GM19023 (cell line): ENCODE results near the gene SOX1.

Source experiments
- ATAC-seq: cut with Tn5 transposase; IDR thresholded peaks from one replicate; pipeline ENCODE4 v1.9.1; 2021; ENCODE audit warnings: mild to moderate bottlenecking, moderate library complexity; ENCODE audit not compliant: unreplicated experiment

The SOX1 gene

GRCh38 chr13:112071723-112072533, 5.0 kb downstream of the SOX1 start:
- ATAC-seq = no peak

DNA sequence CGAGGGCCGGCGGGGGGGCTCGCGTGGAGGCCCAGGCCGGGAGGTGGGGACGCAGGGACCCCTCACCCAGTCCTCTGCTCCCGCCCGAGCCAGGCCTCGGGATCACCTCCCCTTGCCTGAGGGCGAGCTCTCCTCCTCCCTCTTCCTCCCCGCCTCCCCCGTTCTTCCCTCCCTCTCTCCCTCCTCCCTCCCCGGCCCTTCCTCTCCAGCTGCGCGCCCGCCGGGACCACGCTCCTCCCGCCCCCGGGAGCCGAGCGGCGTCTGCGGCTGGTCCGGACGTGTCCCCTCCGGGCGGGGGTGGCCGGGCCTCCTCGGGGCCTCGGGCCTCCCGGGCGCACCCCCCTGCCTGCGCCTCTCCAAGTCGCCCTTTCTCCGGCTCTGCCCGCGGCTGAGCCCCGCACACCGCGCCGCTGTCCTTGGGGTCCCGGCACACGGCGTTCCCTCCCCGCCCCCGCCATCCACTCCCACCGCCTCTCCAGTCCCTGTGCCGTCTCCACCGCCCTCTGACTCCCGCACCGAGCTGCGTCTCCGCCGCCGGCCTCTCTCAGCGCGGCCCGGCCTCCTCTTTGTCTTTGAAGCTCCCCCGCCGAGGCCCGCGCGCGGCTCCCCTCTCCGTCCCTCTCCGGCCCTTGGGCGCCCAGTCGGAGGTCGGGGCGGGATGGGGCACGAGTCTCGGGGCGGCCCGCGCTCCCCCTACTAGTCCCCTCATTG, 5.7 kb downstream of the SOX1 start:
- no peak for ATAC-seq

- ATAC-seq = no peak
Measured at GRCh38 chr13:112073245-112074138, 6.5 kb downstream of the SOX1 start.

DNA sequence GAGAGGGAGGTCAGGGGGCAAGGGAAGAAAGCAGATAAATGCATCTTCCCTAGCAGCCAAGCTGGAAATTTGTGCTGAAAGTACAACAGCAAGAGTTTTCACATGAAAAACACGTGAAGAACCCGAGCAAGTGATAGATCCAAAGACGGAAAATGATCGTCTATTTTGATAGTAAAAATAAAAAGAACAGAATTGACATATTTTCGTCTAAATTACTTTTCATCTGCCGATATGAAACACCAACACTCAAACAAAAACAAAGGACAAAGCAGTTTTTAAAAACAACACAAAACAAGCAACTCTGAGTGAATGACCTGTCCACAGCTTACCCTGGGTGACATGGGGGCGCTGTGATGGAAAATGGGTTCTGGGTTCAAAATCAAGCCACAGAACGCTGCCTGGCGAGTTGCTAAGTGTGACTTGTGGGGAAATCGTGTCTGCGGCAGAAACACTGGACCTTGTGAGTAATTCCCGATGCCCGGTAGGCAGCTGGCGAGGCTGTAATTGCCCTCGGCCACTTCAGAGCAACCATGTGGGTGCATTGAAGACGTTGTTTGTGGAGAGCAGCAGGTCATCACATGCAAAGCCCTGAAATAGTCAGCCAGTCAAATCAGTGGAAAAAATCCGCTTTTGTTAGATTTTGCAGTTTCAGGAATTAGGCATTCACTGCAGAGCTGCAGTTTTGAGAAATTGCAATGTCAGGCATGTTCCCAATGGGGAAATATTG, 7.4 kb downstream of the SOX1 start:
- no peak for ATAC-seq

GRCh38 chr13:112077729-112078128, 10.8 kb downstream of the SOX1 start:
- no peak for ATAC-seq

GRCh38 chr13:112078216-112078615, 11.3 kb downstream of the SOX1 start:
- no peak for ATAC-seq

GRCh38 chr13:112078879-112079531, 12.1 kb downstream of the SOX1 start:
- ATAC-seq = no peak

DNA sequence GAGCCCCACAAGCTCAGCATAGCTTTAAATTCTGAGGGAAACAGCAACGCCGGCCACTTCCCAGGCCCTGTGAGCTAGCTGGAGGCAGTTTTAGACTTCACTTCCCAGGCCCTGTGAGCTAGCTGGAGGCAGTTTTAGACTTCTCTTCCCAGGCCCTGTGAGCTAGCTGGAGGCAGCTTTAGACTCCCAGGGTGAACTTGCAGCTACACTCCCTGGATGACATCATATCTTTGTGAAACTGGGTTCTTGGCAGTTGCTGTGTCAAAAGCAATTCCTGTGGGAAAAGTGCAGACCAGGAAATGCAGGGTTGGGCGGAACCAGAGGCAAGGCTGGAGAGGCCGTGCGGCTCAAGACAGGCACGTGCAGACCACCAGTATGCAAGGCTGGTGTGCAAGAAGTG, 12.7 kb downstream of the SOX1 start:
- no peak for ATAC-seq

GRCh38 chr13:112083971-112084370, 17.0 kb downstream of the SOX1 start:
- no peak for ATAC-seq

DNA sequence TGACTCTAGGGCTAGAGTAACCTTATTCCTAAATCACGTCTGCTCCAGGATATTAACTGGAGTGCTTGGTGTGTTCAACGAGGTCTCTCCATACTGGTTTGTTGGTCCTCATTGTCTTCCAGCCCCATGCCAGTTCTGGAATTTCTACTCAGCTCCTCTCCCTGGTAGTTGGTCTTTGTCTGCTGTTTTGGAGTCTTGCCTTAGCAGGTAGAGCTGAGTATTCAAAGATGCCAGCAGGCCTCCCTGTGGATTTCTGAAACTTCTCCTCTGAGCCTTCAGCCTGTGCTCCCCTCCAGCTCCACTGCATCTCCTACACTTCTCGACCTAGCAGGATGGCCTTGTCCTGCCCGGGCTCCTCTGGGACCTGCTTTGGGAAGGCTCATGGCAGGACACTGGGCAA, 25.5 kb downstream of the SOX1 start:
- no peak for ATAC-seq

DNA sequence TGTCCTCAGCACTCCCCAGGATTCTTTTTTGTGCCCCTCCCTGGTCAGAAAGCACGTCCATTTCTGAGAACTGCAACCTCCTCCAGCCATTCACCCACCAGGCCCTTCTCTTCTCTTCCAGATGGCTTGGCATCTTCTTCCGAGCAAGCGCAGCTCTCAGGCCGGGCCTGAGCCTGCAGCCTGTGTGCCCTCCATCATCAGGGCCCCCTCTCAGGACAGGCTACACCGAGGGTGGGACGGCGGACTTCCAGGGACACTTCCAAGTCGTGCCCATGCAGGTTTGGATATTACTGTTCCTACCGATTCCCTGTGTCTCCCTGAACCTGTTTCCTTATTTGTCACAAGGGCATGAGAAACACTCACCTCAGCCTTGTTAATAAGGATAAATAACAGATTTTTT, 28.4 kb downstream of the SOX1 start:
- ATAC-seq = no peak

- ATAC-seq = no peak
Measured at GRCh38 chr13:112096959-112097358, 30.0 kb downstream of the SOX1 start.

- ATAC-seq = no peak
Measured at GRCh38 chr13:112097770-112098169, 30.8 kb downstream of the SOX1 start.

DNA sequence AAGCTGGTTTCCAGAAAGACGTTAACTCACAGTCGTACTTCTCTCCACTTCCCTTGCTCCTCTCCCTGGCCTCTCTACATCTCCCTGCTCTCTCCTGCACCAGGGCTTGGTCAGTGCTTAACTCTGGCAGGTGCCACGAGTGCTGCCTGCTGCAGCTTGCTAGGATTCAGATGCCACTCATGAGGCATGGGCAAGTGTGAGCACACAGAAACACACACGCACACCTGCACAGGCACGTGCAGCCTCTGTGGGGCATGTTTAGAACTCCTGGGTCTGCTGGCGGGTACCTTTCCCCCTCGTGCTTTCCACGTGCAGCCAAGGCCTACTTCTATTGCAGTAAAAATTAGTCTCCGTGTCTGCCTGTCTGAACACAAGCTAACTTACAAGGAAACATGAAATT, 31.8 kb downstream of the SOX1 start:
- no peak for ATAC-seq

DNA sequence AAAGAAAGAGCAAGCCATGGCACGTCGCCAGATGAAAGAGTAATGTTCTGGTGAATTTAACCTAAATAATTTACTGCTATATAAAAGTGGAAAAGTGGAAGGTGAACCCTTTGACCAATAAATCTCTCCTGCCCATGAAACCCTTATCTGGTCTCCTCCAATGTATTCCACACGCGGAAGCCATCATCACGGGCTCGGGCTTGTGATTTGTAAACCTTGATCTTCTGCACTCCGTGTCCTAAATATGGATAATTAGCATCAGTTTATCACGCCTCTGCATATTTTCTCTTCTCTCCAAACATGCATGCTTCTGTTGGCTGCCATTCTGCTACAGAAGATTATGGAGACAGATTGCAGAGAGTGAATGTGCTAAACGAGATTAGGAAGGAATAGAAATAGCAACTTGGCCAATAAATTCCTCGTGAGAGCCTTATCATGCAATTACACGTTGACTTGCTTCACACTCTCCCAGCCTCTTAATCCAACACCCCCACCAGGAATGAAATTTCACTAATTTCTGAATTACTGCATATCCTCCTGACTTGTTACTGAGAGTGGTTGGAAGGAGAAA, 34.5 kb downstream of the SOX1 start:
- ATAC-seq = no peak

DNA sequence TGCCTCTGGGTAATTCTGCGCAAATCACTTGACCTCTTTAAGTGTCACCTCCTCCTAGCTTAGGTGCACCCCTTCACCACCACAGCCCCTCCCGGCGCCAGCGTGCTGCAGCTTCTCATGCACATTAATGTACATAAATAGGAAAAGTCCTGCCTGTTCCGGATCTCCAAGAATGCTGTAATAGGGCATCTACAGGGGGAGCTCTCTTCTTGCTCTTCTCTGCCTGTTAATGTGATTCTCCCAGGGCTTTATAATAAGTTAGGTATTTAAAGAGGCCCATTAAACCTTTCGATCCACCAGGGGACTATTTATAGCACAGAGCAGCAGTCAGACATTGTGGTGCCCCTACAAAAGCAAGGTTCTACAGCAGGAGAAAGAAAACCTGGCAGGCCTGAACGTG, 35.3 kb downstream of the SOX1 start:
- ATAC-seq = no peak

GRCh38 chr13:112103260-112103838, 36.4 kb downstream of the SOX1 start:
- no peak for ATAC-seq

- no peak for ATAC-seq
Measured at GRCh38 chr13:112103961-112104880, 37.3 kb downstream of the SOX1 start.

DNA sequence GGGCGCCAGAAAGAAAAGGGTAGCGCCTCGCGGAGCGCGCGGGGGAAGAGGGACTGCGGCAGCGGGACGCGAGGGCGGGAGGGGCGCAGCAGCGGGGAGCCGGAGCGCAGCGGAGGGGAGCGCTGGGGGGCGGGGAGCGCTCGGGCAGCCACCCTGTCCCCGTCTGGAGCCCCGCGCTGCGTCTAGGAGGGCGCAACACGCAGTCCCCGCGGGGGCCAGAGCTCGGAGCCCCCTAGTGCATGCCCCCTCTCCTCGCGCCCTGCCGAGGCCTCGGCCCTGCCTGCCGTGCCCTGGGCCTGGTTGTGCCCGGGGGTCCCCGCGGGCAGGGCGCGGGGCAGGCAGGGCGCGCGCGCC, 37.9 kb downstream of the SOX1 start:
- no peak for ATAC-seq
